ENCODE measurements around the gene PGLYRP4.

PGLYRP4 gene

GRCh38 chr1:153357076-153357852 lies 8.6 kb upstream of the PGLYRP4 start:
- no peak for TF ChIP-seq CTCF (conservative IDR thresholded peaks at IDR 0.05; ENCODE audit: low read depth, low read length)
- DNase-seq (ENCODE audit: low read depth): no peak
- H3K4me3 ChIP-seq (ENCODE audit: low read length): no peak overlapping the region

GRCh38 chr1:153356392-153357075 lies 7.9 kb upstream of the PGLYRP4 start:
- no peak for TF ChIP-seq CTCF (conservative IDR thresholded peaks at IDR 0.05; ENCODE audit: low read depth, low read length)
- no peak overlapping the region for H3K4me3 ChIP-seq (ENCODE audit: low read length)
- no peak for DNase-seq (ENCODE audit: low read depth)

- no peak for DNase-seq (ENCODE audit: low read depth)
- H3K4me3 ChIP-seq (ENCODE audit: low read length): no peak overlapping the region
- peak; percentile 53 for TF ChIP-seq CTCF (conservative IDR thresholded peaks at IDR 0.05; ENCODE audit: low read depth, low read length)
Measured at GRCh38 chr1:153355445-153356071, 6.9 kb upstream of the PGLYRP4 start.

GRCh38 chr1:153354515-153355193 lies 6.0 kb upstream of the PGLYRP4 start:
- no peak for DNase-seq (ENCODE audit: low read depth)
- TF ChIP-seq CTCF (conservative IDR thresholded peaks at IDR 0.05; ENCODE audit: low read depth, low read length): no peak
- no peak overlapping the region for H3K4me3 ChIP-seq (ENCODE audit: low read length)

- no peak overlapping the region for H3K4me3 ChIP-seq (ENCODE audit: low read length)
- DNase-seq (ENCODE audit: low read depth): no peak
- peak; percentile 68 for TF ChIP-seq CTCF (conservative IDR thresholded peaks at IDR 0.05; ENCODE audit: low read depth, low read length)
Measured at GRCh38 chr1:153353226-153353947, 4.7 kb upstream of the PGLYRP4 start.

- no peak overlapping the region for H3K4me3 ChIP-seq (ENCODE audit: low read length)
- peak; percentile 12 for DNase-seq (ENCODE audit: low read depth)
- peak; percentile 92 for TF ChIP-seq CTCF (conservative IDR thresholded peaks at IDR 0.05; ENCODE audit: low read depth, low read length)
Measured at GRCh38 chr1:153352523-153352922, 3.9 kb upstream of the PGLYRP4 start.
